ENCODE measurements around the gene PCK2. TPM values are rescaled to one million over a fixed set of nuclear protein-coding genes. Genes with fewer than 3 reads are reported as not detected.
"Not testable (repeated sequence)": the region's sequence is repeated elsewhere in the genome, so short reads cannot be mapped to it uniquely, and the experiment has no call there.

The PCK2 gene
- total RNA-seq, 1 donor from 2014 or later: 66.0 TPM

DNA sequence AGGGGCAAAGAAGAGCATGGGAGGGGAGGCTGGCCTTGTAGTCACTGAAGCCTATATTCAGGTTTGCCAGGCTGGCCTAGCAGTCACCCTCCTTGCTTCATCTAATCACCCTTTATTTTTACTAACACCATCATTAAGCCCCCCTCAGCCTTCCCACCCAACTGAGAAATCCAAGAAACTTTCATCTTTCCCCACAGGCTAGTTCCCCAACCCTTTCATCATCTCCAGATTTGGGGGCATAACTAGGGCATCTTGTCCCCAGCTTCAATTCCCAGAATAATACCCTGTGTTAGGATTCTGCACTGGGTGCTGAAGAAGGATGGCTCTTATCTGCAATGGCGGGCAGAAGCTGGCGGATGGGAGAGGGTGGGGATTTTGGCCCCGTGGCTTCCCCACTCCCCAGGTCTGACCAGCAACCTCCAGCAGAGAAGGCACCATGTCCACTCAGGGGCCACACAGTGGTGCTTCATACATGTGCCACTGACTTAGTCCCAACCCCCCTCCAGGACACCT is 6.9 kb downstream of the PCK2 start:
- Mint-ChIP-seq H3K27me3 (ENCODE audit: unreplicated experiment) (no peaks in the 10 kb centered on the region), H3K9me3 (ENCODE audit: unreplicated experiment) (no peaks in the 10 kb centered on the region)
- no peak for DNase-seq (ENCODE audit: extremely low spot score, unreplicated experiment)

DNA sequence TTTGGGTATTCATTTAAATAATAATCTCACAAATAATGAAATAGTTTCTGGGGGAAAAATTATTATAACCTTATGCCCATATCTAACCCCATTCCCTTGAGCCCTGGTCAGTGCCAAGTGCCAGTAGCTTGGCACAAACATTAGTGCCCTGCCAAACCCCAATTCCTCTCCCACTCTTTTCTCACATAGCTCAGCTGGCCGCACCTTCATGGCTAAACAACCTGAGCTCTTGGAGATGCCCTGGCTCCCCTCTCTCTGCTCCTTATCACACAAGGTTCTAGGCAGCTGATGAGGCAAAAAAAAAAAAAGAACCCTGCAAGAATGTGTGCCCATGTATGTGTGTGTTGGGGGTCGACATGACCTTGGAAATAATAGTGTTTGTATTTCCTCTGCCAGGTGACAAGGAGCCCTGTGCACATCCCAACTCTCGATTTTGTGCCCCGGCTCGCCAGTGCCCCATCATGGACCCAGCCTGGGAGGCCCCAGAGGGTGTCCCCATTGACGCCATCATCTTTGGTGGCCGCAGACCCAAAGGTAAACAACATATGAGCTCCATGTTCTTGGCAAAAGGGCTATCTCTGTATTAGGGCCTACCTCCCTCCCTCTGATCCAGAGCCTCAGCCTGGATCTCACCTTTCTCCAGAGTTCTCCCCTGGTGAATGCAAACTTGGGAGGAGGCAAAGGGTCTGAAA is 8.4 kb downstream of the PCK2 start:
- no peak overlapping the region for H3K4me3 Mint-ChIP-seq (ENCODE audit: unreplicated experiment)
- no peaks in the 10 kb centered on the region for H3K9me3 Mint-ChIP-seq (ENCODE audit: unreplicated experiment)
- no peaks in the 10 kb centered on the region for H3K4me1 Mint-ChIP-seq (ENCODE audit: unreplicated experiment)

More for the DNA sequence above, 6.9 kb downstream of the PCK2 start:
- Mint-ChIP-seq H3K4me1 (ENCODE audit: unreplicated experiment) (peaks cover 5% of the 10 kb centered on the region), H3K4me3 (ENCODE audit: unreplicated experiment) (no peak overlapping the region), H3K27ac (ENCODE audit: unreplicated experiment) (no peak overlapping the region), H3K36me3 (ENCODE audit: unreplicated experiment) (peaks cover 34% of the 10 kb centered on the region)
- TF ChIP-seq, protein P1, sequence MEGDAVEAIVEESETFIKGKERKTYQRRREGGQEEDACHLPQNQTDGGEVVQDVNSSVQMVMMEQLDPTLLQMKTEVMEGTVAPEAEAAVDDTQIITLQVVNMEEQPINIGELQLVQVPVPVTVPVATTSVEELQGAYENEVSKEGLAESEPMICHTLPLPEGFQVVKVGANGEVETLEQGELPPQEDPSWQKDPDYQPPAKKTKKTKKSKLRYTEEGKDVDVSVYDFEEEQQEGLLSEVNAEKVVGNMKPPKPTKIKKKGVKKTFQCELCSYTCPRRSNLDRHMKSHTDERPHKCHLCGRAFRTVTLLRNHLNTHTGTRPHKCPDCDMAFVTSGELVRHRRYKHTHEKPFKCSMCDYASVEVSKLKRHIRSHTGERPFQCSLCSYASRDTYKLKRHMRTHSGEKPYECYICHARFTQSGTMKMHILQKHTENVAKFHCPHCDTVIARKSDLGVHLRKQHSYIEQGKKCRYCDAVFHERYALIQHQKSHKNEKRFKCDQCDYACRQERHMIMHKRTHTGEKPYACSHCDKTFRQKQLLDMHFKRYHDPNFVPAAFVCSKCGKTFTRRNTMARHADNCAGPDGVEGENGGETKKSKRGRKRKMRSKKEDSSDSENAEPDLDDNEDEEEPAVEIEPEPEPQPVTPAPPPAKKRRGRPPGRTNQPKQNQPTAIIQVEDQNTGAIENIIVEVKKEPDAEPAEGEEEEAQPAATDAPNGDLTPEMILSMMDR (IDR thresholded peaks at IDR 0.05): no peak

DNA sequence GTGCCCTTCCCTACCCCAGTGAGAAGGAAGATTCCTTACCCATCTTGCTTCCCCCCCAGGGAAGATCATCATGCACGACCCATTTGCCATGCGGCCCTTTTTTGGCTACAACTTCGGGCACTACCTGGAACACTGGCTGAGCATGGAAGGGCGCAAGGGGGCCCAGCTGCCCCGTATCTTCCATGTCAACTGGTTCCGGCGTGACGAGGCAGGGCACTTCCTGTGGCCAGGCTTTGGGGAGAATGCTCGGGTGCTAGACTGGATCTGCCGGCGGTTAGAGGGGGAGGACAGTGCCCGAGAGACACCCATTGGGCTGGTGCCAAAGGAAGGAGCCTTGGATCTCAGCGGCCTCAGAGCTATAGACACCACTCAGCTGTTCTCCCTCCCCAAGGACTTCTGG is 9.3 kb downstream of the PCK2 start:
- H3K9me3 Mint-ChIP-seq (ENCODE audit: unreplicated experiment): no peaks in the 10 kb centered on the region
- TF ChIP-seq, protein P1 (IDR thresholded peaks at IDR 0.05): no peak
- DNase-seq (ENCODE audit: extremely low spot score, unreplicated experiment): no peak
- H3K27me3 Mint-ChIP-seq (ENCODE audit: unreplicated experiment): no peaks in the 10 kb centered on the region
- no peak overlapping the region for H3K27ac Mint-ChIP-seq (ENCODE audit: unreplicated experiment)
- peaks cover 31% of the 10 kb centered on the region for H3K36me3 Mint-ChIP-seq (ENCODE audit: unreplicated experiment)
- H3K4me1 Mint-ChIP-seq (ENCODE audit: unreplicated experiment): peaks cover under 1% of the 10 kb centered on the region
- no peak overlapping the region for H3K4me3 Mint-ChIP-seq (ENCODE audit: unreplicated experiment)

More for the DNA sequence above, 8.4 kb downstream of the PCK2 start:
- H3K27me3 Mint-ChIP-seq (ENCODE audit: unreplicated experiment): no peaks in the 10 kb centered on the region
- no peak overlapping the region for H3K27ac Mint-ChIP-seq (ENCODE audit: unreplicated experiment)
- peaks cover 34% of the 10 kb centered on the region for H3K36me3 Mint-ChIP-seq (ENCODE audit: unreplicated experiment)
- no peak for DNase-seq (ENCODE audit: extremely low spot score, unreplicated experiment)
- TF ChIP-seq, protein P1 (IDR thresholded peaks at IDR 0.05): no peak

DNA sequence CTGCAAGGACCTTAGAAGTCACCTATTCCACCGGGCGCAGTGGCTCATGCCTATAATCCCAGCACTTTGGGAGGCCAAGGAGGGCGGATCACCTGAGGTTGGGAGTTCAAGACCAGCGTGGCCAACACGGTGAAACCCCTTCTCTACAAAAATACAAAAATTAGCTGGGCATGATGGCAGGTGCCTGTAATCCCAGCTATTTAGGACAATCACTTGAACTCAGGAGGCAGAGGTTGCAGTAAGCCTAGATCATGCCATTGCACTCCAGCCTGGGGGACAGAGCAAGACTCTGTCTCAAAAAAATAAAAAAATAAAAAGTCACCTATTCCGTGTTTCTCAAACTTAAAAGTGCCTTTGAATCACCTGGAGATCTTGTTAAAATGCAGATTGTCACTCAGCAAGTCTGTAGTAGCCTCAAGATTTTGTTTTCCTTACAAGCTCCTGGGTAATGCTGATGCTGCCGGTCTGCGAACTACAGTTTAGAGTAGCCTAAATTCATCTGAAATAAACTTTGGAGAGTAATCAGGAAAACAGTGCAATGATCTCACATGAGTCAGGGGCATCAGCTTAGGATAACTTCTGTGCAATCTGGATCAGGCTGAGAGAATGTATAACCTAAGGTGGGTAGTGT is 11.6 kb downstream of the PCK2 start:
- not testable (repeated sequence) for H3K27me3 Mint-ChIP-seq (ENCODE audit: unreplicated experiment); H3K9me3 Mint-ChIP-seq (ENCODE audit: unreplicated experiment); H3K27ac Mint-ChIP-seq (ENCODE audit: unreplicated experiment); H3K4me3 Mint-ChIP-seq (ENCODE audit: unreplicated experiment); H3K4me1 Mint-ChIP-seq (ENCODE audit: unreplicated experiment); DNase-seq (ENCODE audit: extremely low spot score, unreplicated experiment)
- H3K36me3 Mint-ChIP-seq (ENCODE audit: unreplicated experiment): peaks cover 19% of the 10 kb centered on the region

DNA sequence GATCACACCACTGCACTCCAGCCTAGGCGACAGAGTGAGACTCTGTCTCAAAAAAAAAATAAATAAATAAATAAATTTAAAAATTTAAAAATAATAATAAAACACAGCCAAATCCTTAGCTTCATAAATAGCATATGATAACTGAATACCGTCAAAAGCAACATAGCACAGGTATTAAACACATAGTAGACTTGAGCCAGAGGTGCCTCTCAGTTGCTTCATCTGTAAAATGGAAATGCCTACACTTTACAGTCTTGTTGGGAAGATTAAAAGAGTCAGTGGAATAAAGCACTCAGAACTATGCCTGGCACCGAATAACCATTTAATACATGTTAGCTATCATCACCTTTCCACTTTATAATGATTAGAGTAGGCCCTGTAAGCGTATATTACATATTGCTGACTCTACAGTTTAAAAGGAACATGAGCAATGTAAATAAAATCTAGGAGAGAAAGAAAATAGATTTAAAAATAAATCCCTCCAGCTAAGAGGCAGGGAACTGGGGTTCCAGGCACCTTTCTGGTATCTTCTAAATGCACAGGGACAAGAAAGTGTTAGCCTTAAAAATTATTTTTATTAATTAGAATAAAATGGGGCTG is 12.7 kb downstream of the PCK2 start:
- Mint-ChIP-seq H3K9me3 (ENCODE audit: unreplicated experiment) (no peaks in the 10 kb centered on the region), H3K27ac (ENCODE audit: unreplicated experiment) (no peak overlapping the region), H3K4me3 (ENCODE audit: unreplicated experiment) (no peak overlapping the region), H3K27me3 (ENCODE audit: unreplicated experiment) (no peaks in the 10 kb centered on the region), H3K36me3 (ENCODE audit: unreplicated experiment) (peaks cover 16% of the 10 kb centered on the region), H3K4me1 (ENCODE audit: unreplicated experiment) (peaks cover 7% of the 10 kb centered on the region)
- DNase-seq (ENCODE audit: extremely low spot score, unreplicated experiment): no peak
- TF ChIP-seq, protein P1 (IDR thresholded peaks at IDR 0.05): no peak

Measured in osteocyte (in vitro differentiated cells).